ENCODE measurements around the gene CACNA2D3.

Gene CACNA2D3

DNA sequence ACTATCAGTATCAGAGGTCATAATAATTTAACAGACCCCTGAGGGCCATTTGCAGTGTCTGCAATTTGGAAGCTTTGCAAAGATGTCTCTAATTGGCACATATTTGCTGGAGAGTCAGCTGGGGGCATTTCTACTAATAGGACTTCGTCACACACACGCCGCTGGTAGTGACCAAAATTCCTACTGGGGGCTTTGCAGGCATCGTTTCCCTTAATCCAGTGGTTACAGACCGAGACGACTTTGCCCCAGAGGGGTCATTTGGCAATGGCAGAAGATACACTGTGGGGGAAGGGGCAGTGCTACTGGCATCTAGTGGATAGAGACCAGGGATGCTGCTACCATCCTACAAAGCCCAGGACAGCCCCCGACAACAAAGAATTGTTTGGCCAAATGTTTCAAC is 956.5 kb downstream of the CACNA2D3 start:
- TF ChIP-seq, protein P1, sequence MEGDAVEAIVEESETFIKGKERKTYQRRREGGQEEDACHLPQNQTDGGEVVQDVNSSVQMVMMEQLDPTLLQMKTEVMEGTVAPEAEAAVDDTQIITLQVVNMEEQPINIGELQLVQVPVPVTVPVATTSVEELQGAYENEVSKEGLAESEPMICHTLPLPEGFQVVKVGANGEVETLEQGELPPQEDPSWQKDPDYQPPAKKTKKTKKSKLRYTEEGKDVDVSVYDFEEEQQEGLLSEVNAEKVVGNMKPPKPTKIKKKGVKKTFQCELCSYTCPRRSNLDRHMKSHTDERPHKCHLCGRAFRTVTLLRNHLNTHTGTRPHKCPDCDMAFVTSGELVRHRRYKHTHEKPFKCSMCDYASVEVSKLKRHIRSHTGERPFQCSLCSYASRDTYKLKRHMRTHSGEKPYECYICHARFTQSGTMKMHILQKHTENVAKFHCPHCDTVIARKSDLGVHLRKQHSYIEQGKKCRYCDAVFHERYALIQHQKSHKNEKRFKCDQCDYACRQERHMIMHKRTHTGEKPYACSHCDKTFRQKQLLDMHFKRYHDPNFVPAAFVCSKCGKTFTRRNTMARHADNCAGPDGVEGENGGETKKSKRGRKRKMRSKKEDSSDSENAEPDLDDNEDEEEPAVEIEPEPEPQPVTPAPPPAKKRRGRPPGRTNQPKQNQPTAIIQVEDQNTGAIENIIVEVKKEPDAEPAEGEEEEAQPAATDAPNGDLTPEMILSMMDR (IDR thresholded peaks at IDR 0.05; ENCODE audit: low read depth, low read length), result no peak
- in situ Hi-C loops (cut with HindIII; ENCODE audit: low sequenced_read_pairs), result no loop called here
- no peak overlapping the region for H3K4me3 ChIP-seq (ENCODE audit: low read depth, low read length)
- DNase-seq (ENCODE audit: low read depth, low spot score), result no peak

DNA sequence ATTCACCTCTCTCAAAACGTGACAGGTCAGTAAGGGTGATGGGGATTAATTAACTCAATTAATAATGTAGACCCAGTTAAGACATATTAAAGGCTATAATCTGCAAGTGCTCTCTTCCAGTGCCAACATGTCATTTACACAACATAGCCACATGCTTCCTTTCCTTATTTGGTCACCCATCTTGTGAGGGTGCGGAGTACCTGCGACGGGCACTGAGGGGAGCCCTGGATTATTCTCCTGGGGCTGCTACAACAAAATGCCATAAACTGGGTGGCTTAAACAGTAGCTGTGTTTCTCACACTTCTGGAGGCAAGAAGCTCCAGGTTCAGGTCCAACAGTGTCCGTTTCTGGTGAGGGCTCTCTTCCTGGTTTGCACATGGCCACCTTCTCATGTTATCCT is 962.9 kb downstream of the CACNA2D3 start:
- no peak for DNase-seq (ENCODE audit: low read depth, low spot score)
- TF ChIP-seq, protein P1 (IDR thresholded peaks at IDR 0.05; ENCODE audit: low read depth, low read length), result no peak

DNA sequence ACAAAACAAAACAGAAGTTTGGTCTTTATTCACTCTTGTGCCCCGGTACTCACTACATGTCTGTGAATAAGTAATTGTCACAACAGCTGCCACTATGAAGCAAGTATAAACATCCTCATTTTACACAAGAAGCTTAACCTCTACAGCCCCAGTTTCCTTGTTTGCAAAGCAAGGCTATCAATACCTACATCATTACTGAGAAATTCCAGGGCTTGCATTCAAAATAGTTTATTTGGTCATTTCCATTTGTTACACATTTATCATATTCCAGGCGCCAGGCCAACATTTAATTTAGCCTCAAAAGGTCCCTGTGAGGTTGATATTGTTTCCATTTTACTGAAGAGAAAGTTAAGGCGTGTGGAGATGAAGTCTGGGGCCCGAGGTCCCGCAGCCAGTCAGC is 966.9 kb downstream of the CACNA2D3 start:
- in situ Hi-C loops (cut with HindIII; ENCODE audit: low sequenced_read_pairs), result no loop called here
- DNase-seq (ENCODE audit: low read depth, low spot score), result peak; percentile 12
- H3K4me3 ChIP-seq (ENCODE audit: low read depth, low read length), result no peak overlapping the region
- TF ChIP-seq, protein P1 (IDR thresholded peaks at IDR 0.05; ENCODE audit: low read depth, low read length), result no peak

More for the DNA sequence above, 962.9 kb downstream of the CACNA2D3 start:
- in situ Hi-C loops (cut with HindIII; ENCODE audit: low sequenced_read_pairs), result no loop called here
- H3K4me3 ChIP-seq (ENCODE audit: low read depth, low read length), result no peak overlapping the region

DNA sequence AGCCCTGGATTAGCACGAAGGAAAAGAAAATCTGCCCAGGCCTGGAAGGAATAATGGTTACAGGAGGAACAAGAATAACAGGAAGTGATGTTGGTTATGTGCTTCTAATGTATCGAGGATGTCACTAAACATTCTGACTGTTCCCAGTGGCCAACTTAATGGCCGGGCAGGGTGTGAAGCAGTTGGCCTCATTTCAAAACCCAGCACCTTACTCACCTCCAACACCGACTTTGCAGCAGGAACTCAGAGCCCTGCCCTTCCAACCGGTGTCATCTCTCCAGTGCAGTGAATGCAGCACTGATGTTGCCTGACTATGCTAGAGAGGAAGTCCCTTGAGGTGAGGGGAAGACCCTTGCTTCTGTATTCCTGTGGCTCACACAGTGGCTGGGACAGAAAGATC is 967.9 kb downstream of the CACNA2D3 start:
- H3K4me3 ChIP-seq (ENCODE audit: low read depth, low read length), result no peak overlapping the region
- DNase-seq (ENCODE audit: low read depth, low spot score), result no peak
- in situ Hi-C loops (cut with HindIII; ENCODE audit: low sequenced_read_pairs), result no loop called here
- TF ChIP-seq, protein P1 (IDR thresholded peaks at IDR 0.05; ENCODE audit: low read depth, low read length), result no peak

DNA sequence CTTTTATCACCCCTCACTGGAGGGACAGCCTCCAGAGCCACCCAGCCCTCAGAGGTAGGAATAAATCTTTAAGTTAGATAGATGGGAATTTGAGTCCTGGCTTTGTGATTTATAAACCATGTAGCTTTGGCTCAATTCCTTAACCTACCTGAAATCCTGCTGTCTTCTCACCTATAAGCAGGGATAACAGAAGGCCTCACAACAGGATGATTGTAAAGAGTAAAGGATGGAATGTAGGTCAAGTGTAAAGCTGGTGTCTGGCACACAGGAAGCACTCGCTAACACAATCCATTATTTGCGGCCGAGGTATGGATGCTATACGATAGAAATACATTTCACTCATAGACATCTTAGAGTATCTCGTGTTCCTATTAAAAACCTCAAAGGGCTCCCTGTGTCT is 968.4 kb downstream of the CACNA2D3 start:
- in situ Hi-C loops (cut with HindIII; ENCODE audit: low sequenced_read_pairs), result no loop called here
- DNase-seq (ENCODE audit: low read depth, low spot score), result no peak
- TF ChIP-seq, protein P1 (IDR thresholded peaks at IDR 0.05; ENCODE audit: low read depth, low read length), result no peak
- no peak overlapping the region for H3K4me3 ChIP-seq (ENCODE audit: low read depth, low read length)

DNA sequence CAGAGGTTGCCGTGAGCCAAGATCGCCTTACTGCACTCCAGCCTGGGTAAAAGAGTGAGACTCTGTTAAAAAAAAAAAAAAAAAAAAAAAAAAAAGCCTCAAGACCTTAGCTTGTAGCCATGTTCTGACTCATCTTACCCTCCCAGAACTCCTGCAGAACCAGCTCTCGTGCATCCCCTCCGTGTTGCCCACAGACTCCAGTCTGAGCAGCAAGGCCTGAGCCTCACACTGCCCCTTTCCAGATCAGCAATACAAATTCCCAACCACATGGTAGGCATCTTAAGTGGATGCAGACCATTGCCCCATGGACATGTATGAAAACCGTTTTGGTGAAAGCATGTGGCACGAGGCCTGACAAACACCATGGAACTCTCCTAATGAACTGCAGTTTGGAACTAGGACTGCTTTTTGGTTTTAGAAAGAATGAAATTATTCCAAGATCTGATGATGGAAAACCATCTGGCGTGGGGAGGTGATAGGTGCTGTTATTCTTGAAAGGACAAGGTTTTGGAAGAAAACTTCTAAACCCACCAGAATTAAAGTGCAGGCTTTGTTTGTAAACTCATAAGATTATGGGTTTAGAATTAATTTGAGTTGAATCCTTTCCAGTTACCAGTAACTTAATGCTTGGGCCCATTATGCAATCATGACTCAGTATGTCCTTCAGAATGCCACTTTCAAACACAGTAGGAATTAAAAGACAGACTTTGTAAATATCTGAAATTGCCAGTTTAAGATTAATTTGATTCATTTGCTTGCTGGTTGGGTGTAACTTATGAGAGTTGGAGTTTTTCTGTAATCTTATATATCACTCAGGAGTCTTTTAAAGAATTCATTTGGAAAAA is 969.3 kb downstream of the CACNA2D3 start:
- no peak overlapping the region for H3K4me3 ChIP-seq (ENCODE audit: low read depth, low read length)
- TF ChIP-seq, protein P1 (IDR thresholded peaks at IDR 0.05; ENCODE audit: low read depth, low read length), result no peak
- peak; percentile 64 for DNase-seq (ENCODE audit: low read depth, low spot score)
- in situ Hi-C loops (cut with HindIII; ENCODE audit: low sequenced_read_pairs), result no loop called here
